Activated CD8-positive, alpha-beta T cell treated with anti-CD3 and anti-CD28 coated beads for 36 hours (primary cell): ENCODE results near the gene ST8SIA6. TPM values are rescaled to one million over a fixed set of nuclear protein-coding genes. Genes with fewer than 3 reads are reported as not detected.
A peak's percentile ranks its signal among the peaks of the same experiment; 100 is the strongest.

Experiments
- ATAC-seq: fragments of 200-7000 bp; cut with Tn5 transposase; one replicate; pipeline ENCODE4 v1.10.0; 2021; ENCODE audit warnings: mild to moderate bottlenecking, moderate library complexity
- CTCF ChIA-PET: fragments of 350-600 bp; sonication (Branson Sonifier 250); formaldehyde crosslinking; loops from one replicate; lab custom pipeline; 2021; ENCODE audit warnings: antibody characterized with exemption; lab: Charles Lee
- POLR2A ChIA-PET: fragments of 350-600 bp; sonication (Branson Sonifier 250); formaldehyde crosslinking; loops from one replicate; lab custom pipeline; 2021; ENCODE audit warnings: antibody characterized with exemption; lab: Charles Lee
- DNase-seq: peaks from one replicate; pipeline ENCODE4 v3.0.0-alpha.2; 2020
- H3K27ac Mint-ChIP-seq: one replicate; pipeline ENCODE4 v1.8.0; 2021; ENCODE audit warnings: mild to moderate bottlenecking, mixed read lengths
- H3K27me3 Mint-ChIP-seq: one replicate; pipeline ENCODE4 v1.8.0; 2021; ENCODE audit warnings: mixed read lengths
- H3K36me3 Mint-ChIP-seq: one replicate; pipeline ENCODE4 v1.8.0; 2021; ENCODE audit warnings: low read depth, mixed read lengths
- H3K4me1 Mint-ChIP-seq: one replicate; pipeline ENCODE4 v1.8.0; 2021; ENCODE audit warnings: low read depth, mixed read lengths
- H3K4me3 Mint-ChIP-seq: one replicate; pipeline ENCODE4 v1.8.0; 2021; ENCODE audit warnings: mild to moderate bottlenecking, moderate library complexity, mixed read lengths
- H3K9me3 Mint-ChIP-seq: one replicate; pipeline ENCODE4 v1.8.0; 2021; ENCODE audit warnings: mixed read lengths
- intact Hi-C: fragments of 100-400 bp; cut with micrococcal nuclease; formaldehyde crosslinking; loops from one replicate; pipeline ENCODE4 v1.10.0; 2022
- total RNA-seq, 2 experiments: library from RNA; stranded (reverse); gene quantifications; one replicate each; pipeline ENCODE4 v1.2.3, GENCODE V29; 2021
- TF ChIP-seq, protein P1 (sequence below): fragments of 200-600 bp; IDR thresholded peaks from one replicate; pipeline ENCODE4 v1.8.0; 2022; ENCODE audit warnings: antibody characterized with exemption, mild to moderate bottlenecking

ST8SIA6 gene
- total RNA-seq, 2 experiments from 2014 or later: not detected

DNA sequence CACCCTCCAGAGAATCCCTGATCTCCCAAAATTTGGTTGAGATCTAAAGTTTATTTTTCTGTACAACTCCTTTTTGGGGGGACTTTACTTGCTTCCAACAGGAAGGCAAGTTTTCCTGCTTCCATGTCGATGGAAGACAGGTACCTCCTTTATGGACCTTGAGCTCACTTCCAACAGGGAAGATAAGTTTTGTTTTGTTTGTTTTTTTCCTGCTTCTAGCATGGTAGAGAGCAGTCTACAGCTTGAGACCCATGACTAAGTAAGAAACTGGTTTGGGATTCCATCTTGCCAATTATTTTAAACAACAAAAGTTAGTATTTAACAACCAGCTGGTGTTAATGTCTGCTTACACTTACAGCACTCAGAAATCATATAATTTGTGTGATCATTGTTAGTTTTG is 74.4 kb downstream of the ST8SIA6 start:
- TF ChIP-seq, protein P1, sequence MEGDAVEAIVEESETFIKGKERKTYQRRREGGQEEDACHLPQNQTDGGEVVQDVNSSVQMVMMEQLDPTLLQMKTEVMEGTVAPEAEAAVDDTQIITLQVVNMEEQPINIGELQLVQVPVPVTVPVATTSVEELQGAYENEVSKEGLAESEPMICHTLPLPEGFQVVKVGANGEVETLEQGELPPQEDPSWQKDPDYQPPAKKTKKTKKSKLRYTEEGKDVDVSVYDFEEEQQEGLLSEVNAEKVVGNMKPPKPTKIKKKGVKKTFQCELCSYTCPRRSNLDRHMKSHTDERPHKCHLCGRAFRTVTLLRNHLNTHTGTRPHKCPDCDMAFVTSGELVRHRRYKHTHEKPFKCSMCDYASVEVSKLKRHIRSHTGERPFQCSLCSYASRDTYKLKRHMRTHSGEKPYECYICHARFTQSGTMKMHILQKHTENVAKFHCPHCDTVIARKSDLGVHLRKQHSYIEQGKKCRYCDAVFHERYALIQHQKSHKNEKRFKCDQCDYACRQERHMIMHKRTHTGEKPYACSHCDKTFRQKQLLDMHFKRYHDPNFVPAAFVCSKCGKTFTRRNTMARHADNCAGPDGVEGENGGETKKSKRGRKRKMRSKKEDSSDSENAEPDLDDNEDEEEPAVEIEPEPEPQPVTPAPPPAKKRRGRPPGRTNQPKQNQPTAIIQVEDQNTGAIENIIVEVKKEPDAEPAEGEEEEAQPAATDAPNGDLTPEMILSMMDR: no peak
- ChIA-PET POLR2A (no interaction called here), CTCF (interaction anchor here (1.1 kb wide), 1 partner anchor 29 kb away, joined by 3 read pairs; no protein-coding TSS in a partner anchor)
- no peak overlapping the region for H3K27ac Mint-ChIP-seq
- no peaks in the 10 kb centered on the region for H3K36me3 Mint-ChIP-seq
- peaks cover 1% of the 10 kb centered on the region for H3K27me3 Mint-ChIP-seq
- H3K4me1 Mint-ChIP-seq: no peaks in the 10 kb centered on the region
- no peak overlapping the region for H3K4me3 Mint-ChIP-seq
- no peak for ATAC-seq
- intact Hi-C loops: no loop called here
- DNase-seq: no peak
- H3K9me3 Mint-ChIP-seq: no peaks in the 10 kb centered on the region

DNA sequence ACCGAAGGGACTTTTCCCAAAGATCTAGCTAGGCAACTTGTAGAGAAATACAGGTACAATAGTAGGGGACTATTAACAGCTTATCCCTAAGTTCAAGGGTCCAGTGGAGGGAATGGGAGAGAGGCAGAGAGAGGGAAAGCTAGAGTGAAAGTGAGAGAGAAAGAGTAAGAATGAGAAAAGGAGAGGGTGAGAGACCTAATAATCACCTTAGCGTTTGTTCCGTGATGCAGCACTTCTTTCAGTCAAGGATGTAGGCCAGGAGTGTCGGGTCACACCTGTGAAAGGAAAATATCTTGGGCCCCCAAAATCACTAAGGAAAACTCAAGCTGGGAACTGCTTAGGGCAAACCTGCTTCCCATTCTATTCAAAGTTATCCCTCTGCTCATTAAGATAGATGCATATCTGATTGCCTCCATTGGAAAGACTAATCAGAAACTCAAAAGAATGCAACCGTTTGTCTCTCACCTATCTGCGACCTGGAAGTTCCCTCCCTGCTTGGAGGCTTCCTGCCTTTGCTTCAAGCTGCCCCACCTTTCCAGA is 75.2 kb downstream of the ST8SIA6 start:
- intact Hi-C loops: no loop called here
- ATAC-seq: no peak
- Mint-ChIP-seq H3K4me1 (no peaks in the 10 kb centered on the region), H3K9me3 (no peaks in the 10 kb centered on the region), H3K27ac (no peak overlapping the region), H3K36me3 (no peaks in the 10 kb centered on the region), H3K4me3 (no peak overlapping the region), H3K27me3 (peaks cover 1% of the 10 kb centered on the region)
- DNase-seq: no peak
- CTCF ChIA-PET: interaction anchor here (1.1 kb wide), 1 partner anchor 30 kb away, joined by 3 read pairs; no protein-coding TSS in a partner anchor
- TF ChIP-seq, protein P1: no peak
- POLR2A ChIA-PET: no interaction called here

DNA sequence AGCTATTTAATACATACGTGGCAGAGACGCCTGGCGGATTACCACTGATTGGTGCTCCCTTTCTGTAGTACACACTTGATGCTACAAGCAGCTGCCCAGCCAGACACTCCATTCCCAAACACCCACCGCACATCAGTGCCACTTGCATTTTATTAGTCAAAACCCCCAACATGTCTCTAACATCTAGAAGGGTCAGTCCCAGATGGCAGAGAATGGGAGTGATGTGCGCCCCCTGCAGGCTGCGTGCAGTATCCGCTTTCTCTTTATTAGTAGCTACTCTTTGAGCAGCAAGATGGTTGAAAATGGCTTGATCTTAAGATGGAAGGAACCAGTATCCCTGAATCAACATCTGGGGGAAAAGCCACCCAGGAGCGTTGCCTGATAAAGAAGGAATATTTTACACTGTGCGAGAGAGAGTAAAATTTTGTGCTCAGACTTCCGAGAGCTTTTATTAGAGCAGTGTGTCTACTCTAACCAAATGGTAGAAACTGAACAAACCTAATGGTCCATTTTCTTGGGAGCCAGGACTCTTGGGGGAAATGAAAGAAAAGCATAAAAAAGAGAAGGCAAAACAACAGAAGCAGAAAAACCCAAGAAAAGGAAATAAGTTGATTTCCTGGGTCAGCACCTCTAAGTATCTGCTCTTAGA is 78.3 kb downstream of the ST8SIA6 start:
- intact Hi-C loops: no loop called here
- ATAC-seq (peak; percentile 42), DNase-seq (peak; percentile 53)
- ChIA-PET POLR2A (no interaction called here), CTCF (interaction anchor here (0.6 to 2.5 kb wide), 20 partner anchors 9 to 542 kb away, joined by 3 to 35 read pairs (median 3); no protein-coding TSS in a partner anchor)
- TF ChIP-seq, protein P1: peak; percentile 59
- no peak overlapping the region for H3K4me3 Mint-ChIP-seq
- no peaks in the 10 kb centered on the region for H3K36me3 Mint-ChIP-seq
- H3K27me3 Mint-ChIP-seq: peaks cover 1% of the 10 kb centered on the region
- no peaks in the 10 kb centered on the region for H3K9me3 Mint-ChIP-seq
- no peaks in the 10 kb centered on the region for H3K4me1 Mint-ChIP-seq
- H3K27ac Mint-ChIP-seq: no peak overlapping the region

DNA sequence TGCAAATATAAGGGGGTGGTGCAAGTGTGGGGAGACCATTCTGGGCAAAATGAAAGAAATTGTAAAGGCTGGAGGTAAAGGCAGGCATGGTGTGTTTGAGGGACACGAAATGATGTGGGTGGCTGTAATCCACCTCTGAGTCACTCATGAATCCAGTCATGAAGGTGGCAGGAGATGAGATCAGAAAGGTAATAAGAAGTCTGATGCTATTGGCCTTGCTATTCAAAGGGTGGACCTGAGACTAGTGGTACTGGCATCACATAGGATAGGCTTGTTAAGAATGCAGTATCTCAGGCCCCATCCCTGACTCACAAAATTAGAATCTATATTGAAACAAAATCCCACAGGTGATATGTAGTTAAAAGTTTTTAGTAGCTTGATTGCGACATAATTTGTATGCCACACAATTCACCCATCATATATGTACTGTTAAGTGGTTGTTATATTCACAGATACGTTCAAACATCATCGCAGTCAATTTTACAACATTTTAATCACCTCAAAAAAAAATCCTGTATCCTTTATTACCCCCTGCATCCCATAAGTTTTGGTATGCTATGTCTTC is 85.6 kb downstream of the ST8SIA6 start:
- ChIA-PET POLR2A (no interaction called here), CTCF (no interaction called here)
- ATAC-seq: peak; percentile 74

More for the DNA sequence above, 85.6 kb downstream of the ST8SIA6 start:
- TF ChIP-seq, protein P1: no peak
- Mint-ChIP-seq H3K27ac (no peak overlapping the region), H3K9me3 (peaks cover 4% of the 10 kb centered on the region), H3K4me1 (peaks cover 3% of the 10 kb centered on the region), H3K27me3 (no peaks in the 10 kb centered on the region), H3K4me3 (no peak overlapping the region), H3K36me3 (no peaks in the 10 kb centered on the region)
- intact Hi-C loops: no loop called here
- peak; percentile 7 for DNase-seq
